H9 (cell line): ENCODE results near the gene ANGEL2. TPM values are rescaled to one million over a fixed set of nuclear protein-coding genes. Genes with fewer than 3 reads are reported as not detected.
A peak's percentile ranks its signal among the peaks of the same experiment; 100 is the strongest.

Source experiments
- DNase-seq: peaks from one replicate; pipeline ENCODE4 v3.0.0-alpha.2; 2017
- H2AFZ ChIP-seq: one replicate; pipeline ENCODE4 v1.6.1; 2013; ENCODE audit warnings: mild to moderate bottlenecking, low read length, control low read depth, moderate library complexity
- H2AK5ac ChIP-seq: 2 replicates; pipeline ENCODE4 v1.6.1; 2013; ENCODE audit warnings: low read length, control low read depth, mixed read lengths; ENCODE audit not compliant: insufficient read length
- H2BK120ac ChIP-seq: one replicate; pipeline ENCODE4 v1.6.1; 2013; ENCODE audit warnings: low read depth, mild to moderate bottlenecking, low read length, control low read depth, inconsistent platforms; ENCODE audit not compliant: poor library complexity, severe bottlenecking
- H2BK12ac ChIP-seq: 2 replicates; pipeline ENCODE4 v1.6.1; 2013; ENCODE audit warnings: low read length, control low read depth, mixed read lengths, low read depth; ENCODE audit not compliant: insufficient read length
- H2BK15ac ChIP-seq: 2 replicates; pipeline ENCODE4 v1.6.1; 2013; ENCODE audit warnings: low read depth, low read length, control low read depth
- H2BK20ac ChIP-seq: one replicate; pipeline ENCODE4 v1.6.1; 2013; ENCODE audit warnings: low read depth, mild to moderate bottlenecking, low read length, control low read depth, inconsistent platforms; ENCODE audit not compliant: poor library complexity, severe bottlenecking
- H2BK5ac ChIP-seq: 2 replicates; pipeline ENCODE4 v1.6.1; 2013; ENCODE audit warnings: low read length, control low read depth, mixed read lengths; ENCODE audit not compliant: insufficient read length
- H3K14ac ChIP-seq: 2 replicates; pipeline ENCODE4 v1.6.1; 2013; ENCODE audit warnings: low read length, control low read depth; ENCODE audit not compliant: insufficient read depth
- H3K18ac ChIP-seq: 2 replicates; pipeline ENCODE4 v1.6.1; 2013; ENCODE audit warnings: low read depth, mild to moderate bottlenecking, mixed read lengths, low read length, control low read depth; ENCODE audit not compliant: insufficient read length
- H3K23ac ChIP-seq: 2 replicates; pipeline ENCODE4 v1.6.1; 2013; ENCODE audit warnings: low read length, control low read depth, mixed read lengths, low read depth; ENCODE audit not compliant: insufficient read length
- H3K23me2 ChIP-seq: 2 replicates; pipeline ENCODE4 v1.6.1; 2013; ENCODE audit warnings: low read depth, mild to moderate bottlenecking, mixed read lengths, low read length, control low read depth; ENCODE audit not compliant: insufficient read length, poor library complexity, severe bottlenecking
- H3K27ac ChIP-seq: 2 replicates; pipeline ENCODE4 v1.5.1; 2013; ENCODE audit warnings: low read length, control low read depth, mixed read lengths, low read depth; ENCODE audit not compliant: insufficient read length
- H3K27me3 ChIP-seq: 2 replicates; pipeline ENCODE4 v1.6.1; 2013; ENCODE audit warnings: low read length, control low read depth, inconsistent platforms; ENCODE audit not compliant: insufficient read depth
- H3K4ac ChIP-seq: 2 replicates; pipeline ENCODE4 v1.6.1; 2013; ENCODE audit warnings: low read depth, mild to moderate bottlenecking, control low read depth, inconsistent platforms, low read length, moderate library complexity
- H3K4me1 ChIP-seq: 2 replicates; pipeline ENCODE4 v1.6.1; 2013; ENCODE audit warnings: low read length, control low read depth, inconsistent platforms; ENCODE audit not compliant: insufficient read depth
- H3K4me2 ChIP-seq: 2 replicates; pipeline ENCODE4 v1.6.1; 2013; ENCODE audit warnings: low read length, control low read depth, mixed read lengths; ENCODE audit not compliant: insufficient read length, insufficient read depth
- H3K56ac ChIP-seq: 2 replicates; pipeline ENCODE4 v1.6.1; 2013; ENCODE audit warnings: low read depth, mild to moderate bottlenecking, mixed read lengths, low read length, control low read depth; ENCODE audit not compliant: insufficient read length
- H3K79me1 ChIP-seq: 2 replicates; pipeline ENCODE4 v1.6.1; 2013; ENCODE audit warnings: low read depth, mild to moderate bottlenecking, moderate library complexity, low read length, control low read depth, inconsistent platforms; ENCODE audit not compliant: insufficient read depth, poor library complexity, severe bottlenecking
- H3K79me2 ChIP-seq: 2 replicates; pipeline ENCODE4 v1.6.1; 2013; ENCODE audit warnings: low read length, control low read depth, inconsistent platforms; ENCODE audit not compliant: insufficient read depth
- H3K9ac ChIP-seq: 2 replicates; pipeline ENCODE4 v1.6.1; 2013; ENCODE audit warnings: low read length, control low read depth, mixed read lengths; ENCODE audit not compliant: insufficient read length; ENCODE audit errors: extremely low read depth
- H3K9me3 ChIP-seq: one replicate; pipeline ENCODE4 v1.6.1; 2013; ENCODE audit warnings: low read depth, low read length, inconsistent platforms; ENCODE audit not compliant: control insufficient read depth
- H3T11ph ChIP-seq: one replicate; pipeline ENCODE4 v1.6.1; 2013; ENCODE audit warnings: mild to moderate bottlenecking, low read length, control low read depth, inconsistent platforms
- H4K20me1 ChIP-seq: one replicate; pipeline ENCODE4 v1.6.1; 2013; ENCODE audit not compliant: control insufficient read depth, insufficient read length, insufficient read depth
- H4K5ac ChIP-seq: 2 replicates; pipeline ENCODE4 v1.6.1; 2013; ENCODE audit warnings: low read depth, mild to moderate bottlenecking, mixed read lengths, low read length, control low read depth; ENCODE audit not compliant: insufficient read length
- H4K8ac ChIP-seq: replicated peaks from 2 replicates; pipeline ENCODE4 v1.6.1; 2013; ENCODE audit warnings: low read length, control low read depth, mixed read lengths, low read depth; ENCODE audit not compliant: insufficient read length
- H4K91ac ChIP-seq: 2 replicates; pipeline ENCODE4 v1.6.1; 2013; ENCODE audit warnings: low read depth, mild to moderate bottlenecking, moderate library complexity, mixed read lengths, low read length, control low read depth; ENCODE audit not compliant: insufficient read length
- H3K27ac Mint-ChIP-seq, 3 experiments: 2 replicates in 2 of 3; 3 replicates in 1 of 3; pipeline ENCODE4 v1.8.0; 2020 to 2021; ENCODE audit warnings: mixed read lengths in 3 of 3, mild to moderate bottlenecking in 1 of 3, moderate library complexity in 1 of 3
- H3K27me3 Mint-ChIP-seq: 2 replicates; pipeline ENCODE4 v1.8.0; 2021; ENCODE audit warnings: low read depth, mild to moderate bottlenecking, moderate library complexity, mixed read lengths
- H3K36me3 Mint-ChIP-seq, 3 experiments: 2 replicates in 2 of 3; 3 replicates in 1 of 3; pipeline ENCODE4 v1.8.0; 2020 to 2021; ENCODE audit warnings: low read depth in 3 of 3, mixed read lengths in 3 of 3; ENCODE audit not compliant: insufficient read depth in 1 of 3
- H3K4me1 Mint-ChIP-seq, 2 experiments: 2 replicates each; pipeline ENCODE4 v1.8.0; 2020; ENCODE audit warnings: mixed read lengths in 2 of 2
- H3K4me3 Mint-ChIP-seq, 2 experiments: 2 replicates in 1 of 2; 3 replicates in 1 of 2; pipeline ENCODE4 v1.8.0; 2020 to 2021; ENCODE audit warnings: mild to moderate bottlenecking in 2 of 2, mixed read lengths in 2 of 2, moderate library complexity in 1 of 2
- H3K9me3 Mint-ChIP-seq, 2 experiments: 2 replicates in 1 of 2; 3 replicates in 1 of 2; pipeline ENCODE4 v1.8.0; 2020; ENCODE audit warnings: mild to moderate bottlenecking in 2 of 2, mixed read lengths in 2 of 2, moderate library complexity in 1 of 2
- CTCF ChIP-seq: fragments of 200-600 bp; sonication (generic); conservative IDR thresholded peaks from 3 replicates; pipeline ENCODE4 v1.8.0; 2021; ENCODE audit warnings: antibody characterized with exemption, mild to moderate bottlenecking
- WGBS: extraction: QIAGEN DNeasy Blood & Tissue Kit; methylation state at CpG from one replicate; pipeline ENCODE4 v1.1.7; 2013; ENCODE audit warnings: missing lambda C conversion rate, low lambda C conversion rate, mixed read lengths; ENCODE audit not compliant: insufficient read length; ENCODE audit errors: extremely low coverage; 5-methylcytosine and 5-hydroxymethylcytosine counted together
- total RNA-seq: library from RNA; stranded (reverse); gene quantifications from 2 replicates; pipeline ENCODE4 v1.2.1, GENCODE V29; 2021

The ANGEL2 gene
- total RNA-seq, 1 experiment from 2014 or later: 47.8 TPM

- no peak overlapping the region for H3K56ac ChIP-seq
- no peak overlapping the region; a peak in 1 of 5 replicates for H3K4me3 Mint-ChIP-seq
- DNase-seq: peak; percentile 27
- no peak overlapping the region for H3K18ac ChIP-seq
- H3K9ac ChIP-seq: no peak overlapping the region
- no peak overlapping the region for H2BK12ac ChIP-seq
- no peak overlapping the region for H3K4me2 ChIP-seq
- H2BK15ac ChIP-seq: no peak overlapping the region
- no peaks in the 10 kb centered on the region for H3K23me2 ChIP-seq
- no peak overlapping the region for H3K14ac ChIP-seq
- H2BK20ac ChIP-seq: no peak overlapping the region
- no peak overlapping the region for H3K27ac ChIP-seq
- H3K4ac ChIP-seq: no peak overlapping the region
- H3K79me2 ChIP-seq: no peaks in the 10 kb centered on the region
- peaks cover 32 to 34% of the 10 kb centered on the region in 2 experiments for H3K4me1 Mint-ChIP-seq
- H3K9me3 Mint-ChIP-seq: no peaks in the 10 kb centered on the region
- no peaks in the 10 kb centered on the region for H3K27me3 ChIP-seq
- H3K23ac ChIP-seq: no peak overlapping the region
- no peak overlapping the region for H2AFZ ChIP-seq
- no peak overlapping the region for H2BK5ac ChIP-seq
- no peak overlapping the region for H2AK5ac ChIP-seq
- H3T11ph ChIP-seq: no peak overlapping the region
- peaks cover 12% of the 10 kb centered on the region; the same call in 1 of the 2 replicates for H3K4me1 ChIP-seq
- H3K36me3 Mint-ChIP-seq: peaks cover 82 to 98% (median 93%) of the 10 kb centered on the region in 3 experiments
- H4K5ac ChIP-seq: no peak overlapping the region
- no peak overlapping the region for H2BK120ac ChIP-seq
- H3K9me3 ChIP-seq: no peaks in the 10 kb centered on the region
- H4K8ac ChIP-seq: no peak overlapping the region
- no peaks in the 10 kb centered on the region for H3K79me1 ChIP-seq
- H3K27me3 Mint-ChIP-seq: no peaks in the 10 kb centered on the region; the same call in 1 of the 2 replicates
- peak overlapping the region in 2 of 3 experiments; percentile 30; a peak in 4 of 7 replicates for H3K27ac Mint-ChIP-seq
- no CpG with 5 or more reads among the region's 5 CpGs for WGBS
- H4K91ac ChIP-seq: no peak overlapping the region
- H4K20me1 ChIP-seq: no peaks in the 10 kb centered on the region
- no peak for TF ChIP-seq CTCF
Observed at GRCh38 chr1:212971312-212971711, 44.4 kb downstream of the ANGEL2 start.
